ENCODE measurements around the gene ANKRD55. TPM values are rescaled to one million over a fixed set of nuclear protein-coding genes. Genes with fewer than 3 reads are reported as not detected.

ANKRD55 gene
- total RNA-seq, 1 experiment from 2014 or later: not detected

GRCh38 chr5:56277573-56277972 is 44.4 kb upstream of the ANKRD55 start:
- ChIA-PET POLR2A (no interaction called here), CTCF (no interaction called here)
- H3K27me3 Mint-ChIP-seq (ENCODE audit: low read depth): no peaks in the 10 kb centered on the region
- H3K27ac Mint-ChIP-seq: no peak overlapping the region
- H3K4me3 Mint-ChIP-seq: no peak overlapping the region
- DNase-seq (ENCODE audit: low spot score) (no peak), ATAC-seq (no peak)
- peaks cover 5% of the 10 kb centered on the region for H3K9me3 Mint-ChIP-seq
- no peak for TF ChIP-seq GABPB1 (CRISPR knock-in tag; IDR thresholded peaks at IDR 0.05)
- H3K4me1 Mint-ChIP-seq: peaks cover 5% of the 10 kb centered on the region
- no peaks in the 10 kb centered on the region for H3K36me3 Mint-ChIP-seq

DNA sequence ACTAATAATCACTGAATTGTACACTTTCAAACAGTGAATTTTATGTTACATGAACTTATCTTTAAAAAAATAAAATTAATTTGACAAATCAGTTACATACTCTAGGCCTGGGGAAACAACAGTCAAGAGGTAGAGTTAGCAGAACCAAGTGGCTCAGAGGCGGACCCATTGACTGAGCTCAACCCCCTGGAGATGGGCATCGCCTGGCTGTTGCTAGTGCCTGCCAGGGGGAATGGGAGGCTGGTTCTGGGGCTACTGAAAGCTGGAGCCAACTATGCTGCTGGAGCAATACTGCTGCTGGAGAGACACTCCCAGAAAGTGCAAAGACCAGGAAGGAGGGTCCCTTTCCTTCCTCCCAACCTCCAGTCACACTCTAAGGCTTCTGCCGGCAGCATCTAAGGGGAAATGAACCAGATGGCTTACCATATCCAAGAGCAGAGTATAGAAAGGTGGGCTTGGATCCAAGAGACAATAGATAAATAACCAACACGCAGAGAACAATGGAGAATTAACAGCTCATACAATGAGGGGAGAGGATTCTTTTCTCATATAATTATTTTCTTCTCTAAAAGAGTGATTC is 40.3 kb upstream of the ANKRD55 start:
- Mint-ChIP-seq H3K27me3 (ENCODE audit: low read depth) (no peaks in the 10 kb centered on the region), H3K9me3 (peaks cover 5% of the 10 kb centered on the region), H3K4me1 (peaks cover 7% of the 10 kb centered on the region), H3K36me3 (no peaks in the 10 kb centered on the region), H3K4me3 (no peak overlapping the region), H3K27ac (no peak overlapping the region)
- DNase-seq (ENCODE audit: low spot score): no peak
- TF ChIP-seq CREB1 (CRISPR knock-in tag; IDR thresholded peaks at IDR 0.05) (no peak), SOX15 (CRISPR knock-in tag; IDR thresholded peaks at IDR 0.05) (no peak), NR1H2 (CRISPR knock-in tag; IDR thresholded peaks at IDR 0.05) (no peak), FOXK1 (CRISPR knock-in tag; IDR thresholded peaks at IDR 0.05) (no peak), NR3C1 (CRISPR knock-in tag; conservative IDR thresholded peaks at IDR 0.05; ENCODE audit: low read depth) (no peak), OVOL2 (CRISPR knock-in tag; IDR thresholded peaks at IDR 0.05; ENCODE audit: borderline replicate concordance) (no peak), CREM (CRISPR knock-in tag; IDR thresholded peaks at IDR 0.05) (no peak), JAZF1 (CRISPR knock-in tag; IDR thresholded peaks at IDR 0.05) (no peak), EMX1 (CRISPR knock-in tag; IDR thresholded peaks at IDR 0.05) (no peak)
- TF ChIP-seq, protein P1, sequence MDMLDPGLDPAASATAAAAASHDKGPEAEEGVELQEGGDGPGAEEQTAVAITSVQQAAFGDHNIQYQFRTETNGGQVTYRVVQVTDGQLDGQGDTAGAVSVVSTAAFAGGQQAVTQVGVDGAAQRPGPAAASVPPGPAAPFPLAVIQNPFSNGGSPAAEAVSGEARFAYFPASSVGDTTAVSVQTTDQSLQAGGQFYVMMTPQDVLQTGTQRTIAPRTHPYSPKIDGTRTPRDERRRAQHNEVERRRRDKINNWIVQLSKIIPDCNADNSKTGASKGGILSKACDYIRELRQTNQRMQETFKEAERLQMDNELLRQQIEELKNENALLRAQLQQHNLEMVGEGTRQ (CRISPR knock-in tag; IDR thresholded peaks at IDR 0.05): no peak
- TF ChIP-seq, protein P2, sequence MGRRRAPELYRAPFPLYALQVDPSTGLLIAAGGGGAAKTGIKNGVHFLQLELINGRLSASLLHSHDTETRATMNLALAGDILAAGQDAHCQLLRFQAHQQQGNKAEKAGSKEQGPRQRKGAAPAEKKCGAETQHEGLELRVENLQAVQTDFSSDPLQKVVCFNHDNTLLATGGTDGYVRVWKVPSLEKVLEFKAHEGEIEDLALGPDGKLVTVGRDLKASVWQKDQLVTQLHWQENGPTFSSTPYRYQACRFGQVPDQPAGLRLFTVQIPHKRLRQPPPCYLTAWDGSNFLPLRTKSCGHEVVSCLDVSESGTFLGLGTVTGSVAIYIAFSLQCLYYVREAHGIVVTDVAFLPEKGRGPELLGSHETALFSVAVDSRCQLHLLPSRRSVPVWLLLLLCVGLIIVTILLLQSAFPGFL (CRISPR knock-in tag; IDR thresholded peaks at IDR 0.05; ENCODE audit: borderline replicate concordance): no peak
- ATAC-seq: no peak
- CTCF ChIA-PET: interaction anchor here (5.9 kb wide), 1 partner anchor 564 kb away, joined by 94 read pairs; no protein-coding TSS in a partner anchor
- POLR2A ChIA-PET: no interaction called here

GRCh38 chr5:56272765-56273164 is 39.6 kb upstream of the ANKRD55 start:
- H3K27ac Mint-ChIP-seq: no peak overlapping the region
- no peak for TF ChIP-seq CTCF (IDR thresholded peaks at IDR 0.05)
- TF ChIP-seq ZNF671 (CRISPR knock-in tag; IDR thresholded peaks at IDR 0.05): no peak
- TF ChIP-seq AR (CRISPR knock-in tag; IDR thresholded peaks at IDR 0.05): no peak
- no peak for TF ChIP-seq CBFB (CRISPR knock-in tag; IDR thresholded peaks at IDR 0.05; ENCODE audit: low read depth)
- TF ChIP-seq ZNF263 (CRISPR knock-in tag; IDR thresholded peaks at IDR 0.05; ENCODE audit: low read depth): no peak
- TF ChIP-seq IRF1 (CRISPR knock-in tag; IDR thresholded peaks at IDR 0.05): no peak
- no peak for TF ChIP-seq ZNF416 (CRISPR knock-in tag; IDR thresholded peaks at IDR 0.05)
- TF ChIP-seq, protein P3, sequence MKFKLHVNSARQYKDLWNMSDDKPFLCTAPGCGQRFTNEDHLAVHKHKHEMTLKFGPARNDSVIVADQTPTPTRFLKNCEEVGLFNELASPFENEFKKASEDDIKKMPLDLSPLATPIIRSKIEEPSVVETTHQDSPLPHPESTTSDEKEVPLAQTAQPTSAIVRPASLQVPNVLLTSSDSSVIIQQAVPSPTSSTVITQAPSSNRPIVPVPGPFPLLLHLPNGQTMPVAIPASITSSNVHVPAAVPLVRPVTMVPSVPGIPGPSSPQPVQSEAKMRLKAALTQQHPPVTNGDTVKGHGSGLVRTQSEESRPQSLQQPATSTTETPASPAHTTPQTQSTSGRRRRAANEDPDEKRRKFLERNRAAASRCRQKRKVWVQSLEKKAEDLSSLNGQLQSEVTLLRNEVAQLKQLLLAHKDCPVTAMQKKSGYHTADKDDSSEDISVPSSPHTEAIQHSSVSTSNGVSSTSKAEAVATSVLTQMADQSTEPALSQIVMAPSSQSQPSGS (CRISPR knock-in tag; IDR thresholded peaks at IDR 0.05; ENCODE audit: borderline replicate concordance, low read depth): no peak
- no peak for TF ChIP-seq FOXJ3 (CRISPR knock-in tag; IDR thresholded peaks at IDR 0.05; ENCODE audit: borderline replicate concordance)
- no peak for TF ChIP-seq FOXK1 (CRISPR knock-in tag; IDR thresholded peaks at IDR 0.05)
- no peak for TF ChIP-seq MAX (CRISPR knock-in tag; IDR thresholded peaks at IDR 0.05)
- H3K4me3 Mint-ChIP-seq: no peak overlapping the region
- ChIA-PET POLR2A (no interaction called here), CTCF (interaction anchor here (1.4 to 5.9 kb wide), 2 partner anchors 208 to 565 kb away, joined by 3 to 94 read pairs; no protein-coding TSS in a partner anchor)
- peaks cover 7% of the 10 kb centered on the region for H3K4me1 Mint-ChIP-seq
- ATAC-seq: no peak
- no peaks in the 10 kb centered on the region for H3K27me3 Mint-ChIP-seq (ENCODE audit: low read depth)
- H3K9me3 Mint-ChIP-seq: peaks cover 5% of the 10 kb centered on the region
- H3K36me3 Mint-ChIP-seq: no peaks in the 10 kb centered on the region
- no peak for DNase-seq (ENCODE audit: low spot score)

Data from WTC11 (cell line).